Caco-2 (cell line): ENCODE data around the gene DIAPH2. TPM values are rescaled to one million over a fixed set of nuclear protein-coding genes. Genes with fewer than 3 reads are reported as not detected.
"Not testable (repeated sequence)": the region's sequence is repeated elsewhere in the genome, so short reads cannot be mapped to it uniquely, and the experiment has no call there.

Experiments used
- BruUV-seq: library from RNA; stranded (reverse); fragments of 400-500 nt; replicated peaks from 2 replicates; lab custom pipeline; 2021; lab: Mats Ljungman, UMichigan
- CTCF ChIA-PET: fragments of 300-600 bp; sonication (Branson Sonifier 250); formaldehyde crosslinking; loops from one replicate; lab custom pipeline; 2022; ENCODE audit warnings: antibody characterized with exemption; lab: Charles Lee
- POLR2A ChIA-PET: fragments of 300-600 bp; sonication (Branson Sonifier 250); formaldehyde crosslinking; loops from one replicate; lab custom pipeline; 2022; ENCODE audit warnings: antibody characterized with exemption; lab: Charles Lee
- DNase-seq, 2 experiments: peaks; one replicate each; pipeline versions ENCODE4 v3.0.0 to v3.0.0-alpha.2; 2020 to 2022
- H3K27me3 ChIP-seq: replicated peaks from 2 replicates; pipeline ENCODE4 v1.6.0; 2011; ENCODE audit warnings: low read length; ENCODE audit not compliant: control insufficient read depth, insufficient read depth
- H3K36me3 ChIP-seq: 2 replicates; pipeline ENCODE4 v1.5.1; 2011; ENCODE audit warnings: low read length; ENCODE audit not compliant: control insufficient read depth, insufficient read depth
- H3K4me1 ChIP-seq: fragments of 250-450 bp; sonication (Bioruptor Pico); 2 replicates; pipeline ENCODE4 v1.5.1; 2020; ENCODE audit warnings: mild to moderate bottlenecking
- H3K4me3 ChIP-seq: 2 replicates; pipeline ENCODE4 v1.5.1; 2011; ENCODE audit warnings: low read depth, mild to moderate bottlenecking, control low read depth, low read length
- H3K9me3 ChIP-seq: fragments of 250-450 bp; sonication (Bioruptor Pico); 2 replicates; pipeline ENCODE4 v1.5.1; 2020; ENCODE audit warnings: mild to moderate bottlenecking, moderate library complexity
- H3K27ac Mint-ChIP-seq: one replicate; pipeline ENCODE4 v1.8.0; 2022; ENCODE audit warnings: mixed read lengths; ENCODE audit not compliant: unreplicated experiment
- H3K27me3 Mint-ChIP-seq: one replicate; pipeline ENCODE4 v1.8.0; 2022; ENCODE audit warnings: mixed read lengths; ENCODE audit not compliant: insufficient read depth, unreplicated experiment
- H3K36me3 Mint-ChIP-seq: one replicate; pipeline ENCODE4 v1.8.0; 2022; ENCODE audit warnings: mild to moderate bottlenecking, mixed read lengths; ENCODE audit not compliant: insufficient read depth, unreplicated experiment
- H3K4me1 Mint-ChIP-seq: one replicate; pipeline ENCODE4 v1.8.0; 2022; ENCODE audit warnings: low read depth, mixed read lengths; ENCODE audit not compliant: unreplicated experiment
- H3K4me3 Mint-ChIP-seq: one replicate; pipeline ENCODE4 v1.8.0; 2022; ENCODE audit warnings: mild to moderate bottlenecking, moderate library complexity, mixed read lengths; ENCODE audit not compliant: unreplicated experiment
- H3K9me3 Mint-ChIP-seq: one replicate; pipeline ENCODE4 v1.8.0; 2022; ENCODE audit warnings: mixed read lengths; ENCODE audit not compliant: unreplicated experiment
- intact Hi-C: fragments of 100-400 bp; cut with micrococcal nuclease; formaldehyde crosslinking; loops from one replicate; pipeline ENCODE4 v1.10.0; 2022; ENCODE audit not compliant: unreplicated experiment
- total RNA-seq: library from RNA; stranded (reverse); gene quantifications from 2 replicates; pipeline ENCODE4 v1.2.3, GENCODE V29; 2022
- TF ChIP-seq, protein P1 (sequence below), 2 experiments: fragments of 200-600 bp in 1 of 2; IDR thresholded peaks; 1 replicate in 1 of 2; 2 replicates in 1 of 2; pipeline versions ENCODE4 v1.5.1 to v1.8.0; 2011 to 2022; ENCODE audit warnings: antibody characterized with exemption in 1 of 2, control low read depth in 1 of 2, inconsistent platforms in 1 of 2, low read depth in 1 of 2, low read length in 1 of 2, mild to moderate bottlenecking in 1 of 2, moderate library complexity in 1 of 2; ENCODE audit not compliant: insufficient read depth in 1 of 2, severe bottlenecking in 1 of 2, unreplicated experiment in 1 of 2

Gene DIAPH2
- total RNA-seq, 1 experiment from 2014 or later, result 16.1 TPM

GRCh38 chrX:97402903-97403302 is 718.3 kb downstream of the DIAPH2 start:
- no peaks in the 10 kb centered on the region for H3K36me3 ChIP-seq
- H3K4me3 ChIP-seq, result no peak overlapping the region
- H3K9me3 Mint-ChIP-seq, result no peaks in the 10 kb centered on the region
- H3K9me3 ChIP-seq, result no peaks in the 10 kb centered on the region
- no peaks in the 10 kb centered on the region for H3K27me3 ChIP-seq
- no peak overlapping the region for H3K4me3 Mint-ChIP-seq
- intact Hi-C loops, result no loop called here
- TF ChIP-seq, protein P1, sequence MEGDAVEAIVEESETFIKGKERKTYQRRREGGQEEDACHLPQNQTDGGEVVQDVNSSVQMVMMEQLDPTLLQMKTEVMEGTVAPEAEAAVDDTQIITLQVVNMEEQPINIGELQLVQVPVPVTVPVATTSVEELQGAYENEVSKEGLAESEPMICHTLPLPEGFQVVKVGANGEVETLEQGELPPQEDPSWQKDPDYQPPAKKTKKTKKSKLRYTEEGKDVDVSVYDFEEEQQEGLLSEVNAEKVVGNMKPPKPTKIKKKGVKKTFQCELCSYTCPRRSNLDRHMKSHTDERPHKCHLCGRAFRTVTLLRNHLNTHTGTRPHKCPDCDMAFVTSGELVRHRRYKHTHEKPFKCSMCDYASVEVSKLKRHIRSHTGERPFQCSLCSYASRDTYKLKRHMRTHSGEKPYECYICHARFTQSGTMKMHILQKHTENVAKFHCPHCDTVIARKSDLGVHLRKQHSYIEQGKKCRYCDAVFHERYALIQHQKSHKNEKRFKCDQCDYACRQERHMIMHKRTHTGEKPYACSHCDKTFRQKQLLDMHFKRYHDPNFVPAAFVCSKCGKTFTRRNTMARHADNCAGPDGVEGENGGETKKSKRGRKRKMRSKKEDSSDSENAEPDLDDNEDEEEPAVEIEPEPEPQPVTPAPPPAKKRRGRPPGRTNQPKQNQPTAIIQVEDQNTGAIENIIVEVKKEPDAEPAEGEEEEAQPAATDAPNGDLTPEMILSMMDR (IDR thresholded peaks at IDR 0.05; ENCODE audit: insufficient read depth in 1 of 2, low read depth in 1 of 2, low read length in 1 of 2, severe bottlenecking in 1 of 2, unreplicated experiment in 1 of 2), result no peak
- DNase-seq, result no peak
- peaks cover 9% of the 10 kb centered on the region for H3K4me1 Mint-ChIP-seq
- H3K27ac Mint-ChIP-seq, result no peak overlapping the region
- no TSS peak for BruUV-seq
- no peaks in the 10 kb centered on the region for H3K27me3 Mint-ChIP-seq
- CTCF ChIA-PET, result no interaction called here
- POLR2A ChIA-PET, result no interaction called here
- H3K4me1 ChIP-seq, result no peaks in the 10 kb centered on the region; the same call in 1 of the 2 replicates
- H3K36me3 Mint-ChIP-seq, result no peaks in the 10 kb centered on the region

GRCh38 chrX:97405031-97405660 is 720.5 kb downstream of the DIAPH2 start:
- intact Hi-C loops, result no loop called here
- ChIA-PET POLR2A (no interaction called here), CTCF (no interaction called here)
- Histone ChIP-seq H3K9me3 (no peaks in the 10 kb centered on the region), H3K36me3 (no peaks in the 10 kb centered on the region), H3K4me3 (no peak overlapping the region), H3K4me1 (no peaks in the 10 kb centered on the region; the same call in 1 of the 2 replicates), H3K27me3 (no peaks in the 10 kb centered on the region)
- peaks cover 9% of the 10 kb centered on the region for H3K4me1 Mint-ChIP-seq
- TF ChIP-seq, protein P1 (IDR thresholded peaks at IDR 0.05; ENCODE audit: insufficient read depth in 1 of 2, low read depth in 1 of 2, low read length in 1 of 2, severe bottlenecking in 1 of 2, unreplicated experiment in 1 of 2), result no peak
- no TSS peak for BruUV-seq
- no peak overlapping the region for H3K27ac Mint-ChIP-seq
- no peaks in the 10 kb centered on the region for H3K36me3 Mint-ChIP-seq
- DNase-seq, result no peak
- no peaks in the 10 kb centered on the region for H3K27me3 Mint-ChIP-seq
- no peak overlapping the region for H3K4me3 Mint-ChIP-seq
- no peaks in the 10 kb centered on the region for H3K9me3 Mint-ChIP-seq

- H3K27me3 ChIP-seq, H3K36me3 Mint-ChIP-seq, H3K9me3 Mint-ChIP-seq, BruUV-seq, POLR2A ChIA-PET, H3K36me3 ChIP-seq, H3K4me3 ChIP-seq, H3K9me3 ChIP-seq, H3K27ac Mint-ChIP-seq, DNase-seq, intact Hi-C loops, H3K27me3 Mint-ChIP-seq, H3K4me3 Mint-ChIP-seq, CTCF ChIA-PET, H3K4me1 ChIP-seq, H3K4me1 Mint-ChIP-seq: not testable (repeated sequence)
Observed at GRCh38 chrX:97409632-97410415, 725.2 kb downstream of the DIAPH2 start.
